Placental pericyte (primary cell): ENCODE data around the gene PTPRH. TPM values are rescaled to one million over a fixed set of nuclear protein-coding genes. Genes with fewer than 3 reads are reported as not detected.

Source experiments
- small RNA-seq: library from RNA; depleted of rRNA; stranded (forward); fragments of <200 nt; gene quantifications from one replicate; pipeline ENCODE3, GENCODE V24; 2012; ENCODE audit warnings: low replicate concordance
- total RNA-seq: library from RNA; depleted of rRNA; stranded (reverse); fragments of >200 nt; gene quantifications from 2 replicates; pipeline ENCODE4 v1.2.3, GENCODE V29; 2012

PTPRH gene, protein sequence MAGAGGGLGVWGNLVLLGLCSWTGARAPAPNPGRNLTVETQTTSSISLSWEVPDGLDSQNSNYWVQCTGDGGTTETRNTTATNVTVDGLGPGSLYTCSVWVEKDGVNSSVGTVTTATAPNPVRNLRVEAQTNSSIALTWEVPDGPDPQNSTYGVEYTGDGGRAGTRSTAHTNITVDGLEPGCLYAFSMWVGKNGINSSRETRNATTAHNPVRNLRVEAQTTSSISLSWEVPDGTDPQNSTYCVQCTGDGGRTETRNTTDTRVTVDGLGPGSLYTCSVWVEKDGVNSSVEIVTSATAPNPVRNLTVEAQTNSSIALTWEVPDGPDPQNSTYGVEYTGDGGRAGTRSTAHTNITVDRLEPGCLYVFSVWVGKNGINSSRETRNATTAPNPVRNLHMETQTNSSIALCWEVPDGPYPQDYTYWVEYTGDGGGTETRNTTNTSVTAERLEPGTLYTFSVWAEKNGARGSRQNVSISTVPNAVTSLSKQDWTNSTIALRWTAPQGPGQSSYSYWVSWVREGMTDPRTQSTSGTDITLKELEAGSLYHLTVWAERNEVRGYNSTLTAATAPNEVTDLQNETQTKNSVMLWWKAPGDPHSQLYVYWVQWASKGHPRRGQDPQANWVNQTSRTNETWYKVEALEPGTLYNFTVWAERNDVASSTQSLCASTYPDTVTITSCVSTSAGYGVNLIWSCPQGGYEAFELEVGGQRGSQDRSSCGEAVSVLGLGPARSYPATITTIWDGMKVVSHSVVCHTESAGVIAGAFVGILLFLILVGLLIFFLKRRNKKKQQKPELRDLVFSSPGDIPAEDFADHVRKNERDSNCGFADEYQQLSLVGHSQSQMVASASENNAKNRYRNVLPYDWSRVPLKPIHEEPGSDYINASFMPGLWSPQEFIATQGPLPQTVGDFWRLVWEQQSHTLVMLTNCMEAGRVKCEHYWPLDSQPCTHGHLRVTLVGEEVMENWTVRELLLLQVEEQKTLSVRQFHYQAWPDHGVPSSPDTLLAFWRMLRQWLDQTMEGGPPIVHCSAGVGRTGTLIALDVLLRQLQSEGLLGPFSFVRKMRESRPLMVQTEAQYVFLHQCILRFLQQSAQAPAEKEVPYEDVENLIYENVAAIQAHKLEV
- 4.9 and 46.0 TPM in 2 replicates for total RNA-seq

DNA sequence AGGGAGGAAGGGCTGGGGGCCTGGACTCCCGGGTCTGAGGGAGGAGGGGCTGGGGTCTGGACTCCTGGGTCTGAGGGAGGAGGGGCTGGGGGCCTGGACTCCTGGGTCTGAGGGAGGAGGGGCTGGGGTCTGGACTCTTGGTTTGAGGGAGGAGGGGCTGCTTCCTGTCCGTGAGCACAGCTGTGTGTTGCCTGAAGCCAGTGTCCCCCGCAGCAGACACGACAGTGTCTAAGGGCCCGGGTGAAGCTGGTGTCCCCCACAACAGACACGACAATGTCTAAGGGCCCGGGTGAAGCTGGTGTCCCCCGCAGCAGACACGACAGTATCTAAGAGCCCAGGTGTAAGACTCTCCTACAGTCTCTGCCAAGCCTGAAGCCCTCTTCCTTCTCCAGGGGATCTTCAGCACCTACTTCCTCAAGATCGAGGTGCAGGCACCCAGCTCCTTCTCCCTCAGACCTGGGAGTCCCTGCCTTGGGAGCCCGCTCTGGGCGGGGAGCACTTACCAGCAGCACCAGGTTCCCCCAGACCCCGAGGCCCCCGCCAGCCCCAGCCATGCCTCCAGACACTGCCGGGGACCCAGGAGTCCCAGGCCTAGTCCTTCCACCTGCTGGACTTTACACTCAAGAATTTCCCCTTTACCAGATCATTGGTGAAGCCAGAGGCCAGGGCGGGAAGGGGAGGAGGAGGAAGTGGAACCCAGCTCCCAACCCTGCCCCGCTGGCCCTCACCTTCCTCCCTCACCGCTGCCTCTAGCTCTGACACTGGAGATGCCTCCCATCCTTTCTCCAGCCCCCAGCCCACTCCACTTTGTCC lies at the start of gene PTPRH:
Gene PTPRH (minus strand): TSS at position 622 of the 813 bp plus-strand sequence. CDS start 68 bp downstream, at position 554.

DNA sequence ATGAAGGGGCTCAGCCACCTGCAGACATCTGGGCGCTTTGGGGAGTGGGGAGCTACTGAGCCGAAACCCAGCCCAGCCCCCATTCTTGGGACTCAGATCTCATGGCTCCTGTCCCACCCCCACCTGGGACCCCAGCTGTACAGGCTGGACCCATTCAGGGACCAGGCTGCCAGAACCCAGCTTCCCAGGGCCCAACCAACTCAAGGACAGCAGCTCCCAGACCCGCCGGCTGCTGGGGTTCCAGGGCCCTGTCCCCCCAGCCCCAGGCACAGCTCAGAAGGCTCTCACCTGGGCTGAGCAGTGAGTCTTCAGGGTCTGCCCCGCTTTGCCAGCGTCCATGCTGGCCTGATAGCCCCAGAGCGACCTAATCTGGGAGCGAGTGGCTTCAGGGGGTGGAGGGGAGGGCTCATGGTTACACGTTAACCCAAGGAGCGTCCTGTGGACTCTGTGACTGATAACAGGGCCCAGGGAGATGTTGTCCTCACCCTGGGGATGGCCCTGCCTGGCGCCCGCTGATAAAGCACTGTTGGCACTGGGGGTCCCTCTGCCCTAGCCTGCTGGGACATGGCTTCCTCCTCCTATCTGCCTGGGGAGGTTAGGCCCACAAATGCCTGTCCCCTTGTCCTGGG lies 19.2 kb upstream of the PTPRH start, which contains the start of gene TMEM86B:
Gene TMEM86B (minus strand): TSS at position 361 of the 629 bp plus-strand sequence. CDS start 22 bp downstream, at position 339.

DNA sequence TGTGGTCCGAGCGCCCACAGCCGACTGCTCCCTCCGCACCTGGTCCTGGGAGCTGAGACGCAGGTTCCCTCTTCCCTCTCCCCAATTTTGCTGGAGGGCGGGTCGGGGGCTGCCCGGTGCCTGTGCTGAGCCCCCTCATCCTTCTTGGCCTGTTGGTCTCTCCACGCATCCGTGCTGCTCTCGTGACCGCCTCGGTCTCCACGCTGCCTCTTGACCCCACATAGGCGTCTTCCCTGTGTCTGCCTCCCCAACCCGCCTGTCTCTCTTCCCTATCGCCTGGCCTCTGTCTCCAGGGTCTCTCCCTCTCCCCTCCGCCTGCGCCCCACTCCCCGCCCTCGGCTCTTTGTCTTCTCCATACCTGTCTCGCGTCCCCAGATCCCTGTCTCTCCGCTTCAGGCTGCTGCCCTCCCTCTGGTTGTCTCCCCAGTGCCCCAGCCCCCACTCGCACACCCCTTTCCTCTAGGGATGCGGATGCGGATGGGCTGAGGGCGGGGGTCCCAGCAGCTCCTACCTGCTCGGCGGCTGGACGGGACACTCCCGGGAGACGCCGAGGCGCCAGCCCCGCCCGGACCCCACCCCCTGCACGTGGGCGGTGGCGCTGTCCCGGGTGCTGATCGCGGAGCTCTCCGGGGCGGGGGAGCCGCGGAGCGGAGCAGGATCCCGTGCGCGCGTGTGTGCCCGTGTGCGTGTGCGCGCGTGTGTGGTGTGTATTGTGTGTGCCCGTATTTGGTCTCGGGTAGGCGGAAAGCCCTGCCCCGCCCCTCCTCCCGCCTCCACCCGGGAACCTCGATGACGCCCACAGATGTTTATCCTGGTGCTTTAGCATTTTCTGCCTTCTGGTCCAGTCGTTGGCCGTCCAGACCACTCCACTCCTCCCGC lies 29.5 kb downstream of the PTPRH start, which contains the start of gene SYT5:
Gene SYT5 (minus strand): TSS at position 684 of the 879 bp plus-strand sequence. CDS start 1,248 bp downstream, outside the sequence.

DNA sequence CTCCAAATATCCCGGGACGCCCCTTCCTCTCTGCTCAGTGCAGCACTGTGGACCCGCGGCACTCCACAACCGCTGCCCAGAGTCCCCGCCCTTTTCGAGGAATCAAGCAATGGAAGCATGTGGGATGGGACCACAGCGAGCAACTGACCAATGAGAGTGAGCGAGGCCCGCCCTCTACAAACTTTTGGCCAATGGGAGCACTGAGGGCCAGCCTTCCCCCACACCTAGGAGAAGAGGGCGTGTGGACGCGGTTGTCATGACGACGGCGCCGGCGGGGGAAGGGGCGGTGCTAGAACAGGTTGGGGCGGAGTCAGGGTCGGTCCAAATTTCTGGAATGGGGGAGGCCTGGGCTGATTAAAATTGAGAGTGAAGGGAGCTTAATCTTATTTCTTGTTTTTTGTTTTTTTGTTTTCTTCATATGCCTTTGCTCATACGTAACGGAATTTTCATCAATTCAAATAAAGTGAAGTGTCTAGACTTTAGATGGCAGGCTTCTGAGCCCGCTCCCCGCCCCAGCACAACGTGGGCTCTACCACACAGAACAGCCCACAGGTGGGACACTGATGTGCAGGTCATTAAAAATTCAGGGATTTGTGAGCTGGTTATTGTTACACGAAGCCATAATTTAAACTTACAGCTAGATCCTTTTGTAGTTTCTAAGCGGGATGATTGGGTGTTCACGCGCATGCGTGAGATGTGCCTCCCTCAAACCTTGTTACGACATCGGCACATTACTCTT lies 42.6 kb downstream of the PTPRH start, which contains the start of gene DNAAF3:
Gene DNAAF3 (minus strand): TSS at position 84 of the 739 bp plus-strand sequence. CDS start 200 bp downstream, outside the sequence.

DNA sequence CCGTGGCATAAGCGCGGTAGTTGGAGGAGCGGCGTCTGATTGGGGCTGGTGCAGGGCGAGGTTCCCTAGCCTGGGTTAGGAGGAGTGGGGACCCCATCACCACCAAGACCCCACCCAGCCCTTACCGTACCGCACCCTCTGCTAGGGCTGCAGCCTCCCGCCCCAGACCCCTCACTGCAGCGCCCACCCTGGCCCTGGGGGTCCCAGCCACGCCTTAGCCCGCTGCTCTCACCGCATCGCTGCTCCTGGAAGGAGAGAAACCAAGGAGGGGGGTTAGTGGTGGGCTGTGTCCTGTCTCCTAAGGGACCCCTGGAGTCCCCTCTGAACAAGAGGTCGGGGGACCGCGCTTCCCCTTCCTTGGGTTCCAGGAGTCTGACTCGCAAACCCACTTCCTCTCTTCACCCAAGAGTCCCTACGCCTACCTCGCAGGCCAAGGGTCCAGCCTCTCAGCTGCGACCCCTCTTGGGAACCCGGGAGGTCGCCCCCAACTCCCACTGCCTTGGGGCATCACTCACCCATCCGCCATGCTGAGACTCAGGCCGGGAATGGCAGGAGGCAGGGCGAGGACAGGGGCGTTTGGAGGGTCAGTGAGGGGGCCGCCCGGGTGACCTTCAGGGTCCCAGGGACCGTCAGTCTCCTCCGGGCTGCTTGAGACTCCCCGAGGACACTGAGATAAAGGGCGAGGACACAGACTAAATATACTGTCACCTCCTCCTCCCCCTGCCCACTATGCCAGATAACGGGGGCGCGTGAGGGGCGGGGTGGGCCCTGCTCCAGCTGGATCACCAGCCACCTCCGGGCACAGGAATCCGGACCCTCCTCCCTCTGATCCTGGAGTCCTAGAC lies 52.0 kb downstream of the PTPRH start, which contains the start of gene TNNI3:
Gene TNNI3 (minus strand): TSS at position 669 of the 845 bp plus-strand sequence. CDS start 143 bp downstream, at position 526.

DNA sequence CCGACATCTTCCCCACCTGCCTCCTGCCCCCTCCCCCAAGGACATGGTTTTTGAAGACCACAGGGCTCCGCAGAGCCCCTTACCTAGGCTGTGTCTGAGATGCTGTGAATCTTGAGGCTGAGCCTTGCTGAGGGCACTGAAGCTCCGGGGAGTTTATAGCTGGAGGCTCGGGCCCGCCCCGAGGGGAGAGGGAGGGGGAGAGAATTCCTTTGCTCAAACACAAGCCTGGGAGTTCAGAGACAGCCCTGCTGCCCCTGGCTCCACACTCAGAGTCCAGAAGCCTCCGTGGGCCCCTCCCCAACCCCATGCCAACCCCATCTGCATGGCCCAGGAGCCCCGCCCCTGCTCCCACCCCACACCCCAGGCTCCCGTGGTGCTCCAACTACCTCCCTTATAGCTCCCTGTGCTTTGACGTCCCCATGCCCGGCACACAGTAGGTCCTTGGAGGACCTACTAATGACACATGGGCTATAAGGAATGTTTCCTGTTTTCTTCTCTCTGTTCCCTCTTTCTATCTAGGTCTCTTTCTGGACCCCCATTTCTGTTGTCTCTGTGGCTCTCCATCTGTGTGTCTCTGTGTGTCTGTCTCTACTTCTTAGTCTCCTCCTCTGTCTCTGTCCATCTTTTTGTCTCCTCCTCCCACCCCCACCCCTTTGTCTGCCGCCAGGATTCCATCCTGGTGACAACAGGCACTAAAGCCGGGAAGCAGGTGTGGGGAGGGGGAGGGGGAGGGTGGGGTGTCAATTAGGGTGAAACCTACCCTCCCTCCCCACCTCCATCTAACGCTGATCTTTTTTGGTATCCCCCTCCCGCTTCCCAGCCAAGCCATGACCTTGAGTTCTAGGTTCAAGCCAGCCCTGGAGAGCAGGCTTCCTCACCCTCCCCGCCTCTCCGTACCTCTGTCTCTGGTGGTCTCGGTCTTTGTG lies 60.0 kb downstream of the PTPRH start, which contains the start of gene TNNT1:
Gene TNNT1 (minus strand): TSS at position 129 of the 926 bp plus-strand sequence. CDS start 2,049 bp downstream, outside the sequence.

Small RNA genes within 50 kb of the gene (small RNA-seq; reads per million reads assigned to genes)
- gene MIR6802 (not detected), gene MIR6803 (not detected), gene MIR6804 (not detected), gene RF01210 (not detected)

Other genes starting within 250 kb of the PTPRH start
- 10.3 and 12.2 TPM in 2 replicates for gene NLRP2, start 243.1 kb downstream of the PTPRH start, total RNA-seq
- 0.22 TPM in 1 of 2 replicates, not detected in the other for gene GP6, start 171.2 kb downstream of the PTPRH start, total RNA-seq
- 4.4 and 9.2 TPM in 2 replicates for gene RDH13, start 146.4 kb downstream of the PTPRH start, total RNA-seq
- gene EPS8L1, start 133.6 kb downstream of the PTPRH start, total RNA-seq, result 0.88 and 3.1 TPM in 2 replicates
- 86.5 and 91.7 TPM in 2 replicates for gene PPP1R12C, start 91.9 kb downstream of the PTPRH start, total RNA-seq
- 0.57 and 2.8 TPM in 2 replicates for gene TNNT1, start 60.3 kb downstream of the PTPRH start, total RNA-seq
- gene TNNI3, start 51.8 kb downstream of the PTPRH start, total RNA-seq, result not detected in 2 replicates
- gene DNAAF3, start 42.9 kb downstream of the PTPRH start, total RNA-seq, result 0.66 TPM in 1 of 2 replicates, not detected in the other
- under 0.01 TPM in 1 of 2 replicates, not detected in the other for gene SYT5, start 29.2 kb downstream of the PTPRH start, total RNA-seq
- gene TMEM86B, start 19.3 kb upstream of the PTPRH start, total RNA-seq, result 1.9 and 2.6 TPM in 2 replicates
- 58.9 and 69.9 TPM in 2 replicates for gene PPP6R1, start 49.5 kb upstream of the PTPRH start, total RNA-seq
- gene HSPBP1, start 70.6 kb upstream of the PTPRH start, total RNA-seq, result 41.1 and 41.9 TPM in 2 replicates
- gene BRSK1, start 74.5 kb upstream of the PTPRH start, total RNA-seq, result 1.7 and 3.5 TPM in 2 replicates
- gene TMEM150B, start 115.8 kb upstream of the PTPRH start, total RNA-seq, result not detected in 2 replicates
- gene KMT5C, start 130.4 kb upstream of the PTPRH start, total RNA-seq, result 7.9 and 9.6 TPM in 2 replicates
- gene COX6B2, start 145.2 kb upstream of the PTPRH start, total RNA-seq, result 0.14 and 0.22 TPM in 2 replicates
- not detected in 2 replicates for gene GARIN5B, start 153.8 kb upstream of the PTPRH start, total RNA-seq
- 15.1 and 82.0 TPM in 2 replicates for gene IL11, start 161.0 kb upstream of the PTPRH start, total RNA-seq
- gene TMEM190, start 167.3 kb upstream of the PTPRH start, total RNA-seq, result not detected in 2 replicates
- gene TMEM238, start 174.8 kb upstream of the PTPRH start, total RNA-seq, result 1.4 TPM in 1 of 2 replicates, not detected in the other
- 301 and 1,049 TPM in 2 replicates for gene RPL28, start 176.4 kb upstream of the PTPRH start, total RNA-seq
- 40.5 and 198 TPM in 2 replicates for gene UBE2S, start 198.3 kb upstream of the PTPRH start, total RNA-seq
- not detected in 2 replicates for gene SHISA7, start 233.8 kb upstream of the PTPRH start, total RNA-seq